ENCODE measurements around the gene PIGL.

GRCh38 chr17:16214190-16215001 lies 2.6 kb upstream of the PIGL start:
- TF ChIP-seq CTCF (IDR thresholded peaks at IDR 0.05 in 8 of 11, conservative IDR thresholded peaks at IDR 0.05 in 3 of 11) (no peak), POLR2AphosphoS5 (IDR thresholded peaks at IDR 0.05) (no peak), POLR2A (IDR thresholded peaks at IDR 0.05) (no peak)

Measured in spleen (tissue), 7 donors.